D341Med (cell line): ENCODE data around the gene CERKL.

ENCODE experiments used
- DNase-seq: peaks from one replicate; pipeline ENCODE4 v3.0.0; 2012; ENCODE audit warnings: low spot score

Gene CERKL

GRCh38 chr2:181628590-181629585 lies 28.0 kb downstream of the CERKL start:
- no peak for DNase-seq

- DNase-seq = no peak
Measured at GRCh38 chr2:181627545-181627944, 29.4 kb downstream of the CERKL start.

- DNase-seq = no peak
Measured at GRCh38 chr2:181626671-181627070, 30.2 kb downstream of the CERKL start.

- DNase-seq = no peak
Measured at GRCh38 chr2:181623159-181623558, 33.7 kb downstream of the CERKL start.

GRCh38 chr2:181621779-181622490 lies 35.0 kb downstream of the CERKL start:
- DNase-seq = no peak

- no peak for DNase-seq
Measured at GRCh38 chr2:181619516-181619915, 37.4 kb downstream of the CERKL start.

- DNase-seq = no peak
Measured at GRCh38 chr2:181616715-181617114, 40.2 kb downstream of the CERKL start.

GRCh38 chr2:181614874-181615638 lies 41.8 kb downstream of the CERKL start:
- DNase-seq = peak; percentile 52

GRCh38 chr2:181613241-181613640 lies 43.7 kb downstream of the CERKL start:
- DNase-seq = no peak

GRCh38 chr2:181607629-181608590 lies 49.0 kb downstream of the CERKL start:
- no peak for DNase-seq

GRCh38 chr2:181605889-181606837 lies 50.7 kb downstream of the CERKL start:
- no peak for DNase-seq

GRCh38 chr2:181602017-181602416 lies 54.9 kb downstream of the CERKL start:
- DNase-seq = no peak

- DNase-seq = no peak
Measured at GRCh38 chr2:181596556-181596955, 60.3 kb downstream of the CERKL start.

- no peak for DNase-seq
Measured at GRCh38 chr2:181594322-181594721, 62.6 kb downstream of the CERKL start.

GRCh38 chr2:181589779-181590178 lies 67.1 kb downstream of the CERKL start:
- DNase-seq = no peak

- no peak for DNase-seq
Measured at GRCh38 chr2:181588546-181588945, 68.4 kb downstream of the CERKL start.

- DNase-seq = peak; percentile 68
Measured at GRCh38 chr2:181586569-181587081, 70.3 kb downstream of the CERKL start.

- no peak for DNase-seq
Measured at GRCh38 chr2:181585732-181586131, 71.2 kb downstream of the CERKL start.

- no peak for DNase-seq
Measured at GRCh38 chr2:181581534-181581933, 75.4 kb downstream of the CERKL start.

GRCh38 chr2:181578829-181579228 lies 78.1 kb downstream of the CERKL start:
- no peak for DNase-seq
